Choroid plexus epithelial cell (primary cell): ENCODE measurements around the gene PCDHGB3.

Source experiments
- DNase-seq: peaks from one replicate; pipeline ENCODE4 v3.0.0-alpha.2; 2010; ENCODE audit warnings: low read depth
- H3K4me3 ChIP-seq: 2 replicates; pipeline ENCODE4 v1.5.1; 2011; ENCODE audit warnings: low read depth, mild to moderate bottlenecking, control low read depth, low read length, moderate library complexity
- TF ChIP-seq, protein P1 (sequence below): conservative IDR thresholded peaks from 2 replicates; pipeline ENCODE4 v1.5.1; 2011; ENCODE audit warnings: low read depth, mild to moderate bottlenecking, control low read depth, inconsistent platforms, low read length, moderate library complexity

The PCDHGB3 gene

DNA sequence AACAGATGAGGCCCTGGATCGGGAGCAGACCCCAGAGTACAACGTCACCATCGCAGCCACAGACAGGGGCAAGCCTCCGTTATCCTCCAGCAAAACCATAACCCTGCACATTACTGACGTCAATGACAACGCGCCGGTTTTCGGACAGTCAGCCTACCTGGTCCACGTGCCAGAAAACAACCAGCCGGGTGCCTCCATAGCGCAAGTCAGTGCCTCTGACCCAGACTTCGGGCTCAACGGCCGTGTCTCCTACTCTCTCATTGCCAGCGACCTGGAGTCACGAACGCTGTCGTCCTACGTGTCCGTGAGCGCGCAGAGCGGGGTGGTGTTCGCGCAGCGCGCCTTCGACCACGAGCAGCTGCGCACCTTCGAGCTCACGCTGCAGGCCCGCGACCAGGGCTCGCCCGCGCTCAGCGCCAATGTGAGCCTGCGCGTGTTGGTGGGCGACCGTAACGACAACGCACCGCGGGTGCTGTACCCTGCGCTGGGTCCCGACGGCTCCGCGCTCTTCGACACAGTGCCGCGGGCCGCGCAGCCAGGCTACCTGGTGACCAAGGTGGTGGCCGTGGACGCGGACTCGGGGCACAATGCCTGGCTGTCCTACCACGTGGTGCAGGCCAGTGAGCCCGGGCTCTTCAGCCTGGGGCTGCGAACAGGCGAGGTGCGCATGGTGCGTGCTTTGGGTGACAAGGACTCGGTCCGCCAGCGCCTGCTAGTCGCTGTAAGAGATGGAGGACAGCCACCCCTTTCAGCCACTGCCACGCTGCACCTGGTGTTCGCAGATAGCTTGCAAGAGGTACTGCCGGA lies 49.2 kb downstream of the PCDHGB3 start:
- TF ChIP-seq, protein P1, sequence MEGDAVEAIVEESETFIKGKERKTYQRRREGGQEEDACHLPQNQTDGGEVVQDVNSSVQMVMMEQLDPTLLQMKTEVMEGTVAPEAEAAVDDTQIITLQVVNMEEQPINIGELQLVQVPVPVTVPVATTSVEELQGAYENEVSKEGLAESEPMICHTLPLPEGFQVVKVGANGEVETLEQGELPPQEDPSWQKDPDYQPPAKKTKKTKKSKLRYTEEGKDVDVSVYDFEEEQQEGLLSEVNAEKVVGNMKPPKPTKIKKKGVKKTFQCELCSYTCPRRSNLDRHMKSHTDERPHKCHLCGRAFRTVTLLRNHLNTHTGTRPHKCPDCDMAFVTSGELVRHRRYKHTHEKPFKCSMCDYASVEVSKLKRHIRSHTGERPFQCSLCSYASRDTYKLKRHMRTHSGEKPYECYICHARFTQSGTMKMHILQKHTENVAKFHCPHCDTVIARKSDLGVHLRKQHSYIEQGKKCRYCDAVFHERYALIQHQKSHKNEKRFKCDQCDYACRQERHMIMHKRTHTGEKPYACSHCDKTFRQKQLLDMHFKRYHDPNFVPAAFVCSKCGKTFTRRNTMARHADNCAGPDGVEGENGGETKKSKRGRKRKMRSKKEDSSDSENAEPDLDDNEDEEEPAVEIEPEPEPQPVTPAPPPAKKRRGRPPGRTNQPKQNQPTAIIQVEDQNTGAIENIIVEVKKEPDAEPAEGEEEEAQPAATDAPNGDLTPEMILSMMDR, result no peak
- no peak for DNase-seq
- H3K4me3 ChIP-seq, result no peak overlapping the region

DNA sequence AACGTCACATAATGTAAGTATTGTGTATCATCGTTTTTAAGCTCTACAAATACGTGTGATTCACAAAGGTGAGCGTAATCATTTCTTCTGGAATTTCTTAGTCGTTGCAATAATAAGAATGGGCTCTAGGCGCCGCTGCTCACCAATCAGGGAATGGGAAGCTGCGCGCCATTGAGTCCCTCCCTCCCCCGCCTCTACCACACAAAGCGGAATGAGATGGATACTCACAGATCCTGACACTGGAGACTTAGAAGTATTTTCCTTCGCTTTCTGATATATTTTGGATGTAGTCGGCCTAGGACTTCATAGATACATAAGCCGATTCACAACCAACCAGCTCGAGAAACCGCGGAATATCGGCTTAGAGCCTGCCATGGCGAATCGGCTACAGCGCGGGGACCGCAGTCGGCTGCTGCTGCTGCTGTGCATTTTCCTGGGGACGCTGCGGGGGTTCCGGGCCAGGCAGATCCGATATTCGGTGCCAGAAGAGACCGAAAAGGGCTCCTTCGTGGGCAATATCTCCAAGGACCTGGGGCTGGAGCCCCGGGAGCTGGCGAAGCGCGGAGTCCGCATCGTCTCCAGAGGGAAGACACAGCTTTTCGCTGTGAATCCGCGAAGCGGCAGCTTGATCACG lies 50.9 kb downstream of the PCDHGB3 start, which contains the start of gene PCDHGA11:
Gene PCDHGA11, plus strand, starts transcription at position 197 of the 634 bp plus-strand sequence. Its CDS starts 177 bp downstream, at position 374.
- H3K4me3 ChIP-seq, result peak within 1 kb of the TSS; percentile 55
- peak; percentile 69 for DNase-seq
- TF ChIP-seq, protein P1, result peak; percentile 71

DNA sequence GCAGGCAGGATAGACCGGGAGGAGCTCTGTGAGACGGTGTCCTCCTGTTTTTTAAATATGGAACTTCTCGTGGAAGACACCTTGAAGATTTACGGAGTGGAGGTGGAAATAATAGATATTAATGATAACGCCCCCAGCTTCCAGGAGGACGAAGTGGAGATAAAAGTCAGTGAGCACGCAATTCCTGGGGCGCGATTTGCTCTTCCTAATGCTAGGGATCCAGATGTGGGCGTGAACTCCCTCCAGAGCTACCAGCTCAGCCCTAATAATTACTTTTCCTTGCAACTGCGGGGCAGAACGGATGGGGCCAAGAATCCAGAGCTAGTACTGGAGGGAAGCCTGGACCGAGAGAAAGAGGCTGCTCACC lies 51.4 kb downstream of the PCDHGB3 start:
- no peak for DNase-seq
- TF ChIP-seq, protein P1, result no peak
- peak overlapping the region; percentile 55 for H3K4me3 ChIP-seq
